Esophagus squamous epithelium (tissue), 5 donors: Measurements from ENCODE around the gene SERPING1. TPM values are rescaled to one million over a fixed set of nuclear protein-coding genes. Genes with fewer than 3 reads are reported as not detected.

Experiments
- DNase-seq: peaks from one replicate; lab custom pipeline; 2025; lab: John Stamatoyannopoulos, UW
- H3K27ac ChIP-seq, 4 donors: fragments of 200-600 bp; sonication (generic); one replicate each; pipeline ENCODE4 v1.5.1; 2016 to 2019; ENCODE audit warnings: mild to moderate bottlenecking in 1 of 4
- H3K27me3 ChIP-seq, 4 donors: fragments of 200-600 bp; sonication (generic); 1 replicate in 3 of 4; 2 replicates in 1 of 4; pipeline versions ENCODE4 v1.5.1 to v1.6.0; 2017 to 2021; ENCODE audit warnings: antibody characterized with exemption in 1 of 4
- H3K36me3 ChIP-seq, 3 donors: fragments of 200-600 bp; sonication (generic); one replicate each; pipeline ENCODE4 v1.5.1; 2016 to 2019
- H3K4me1 ChIP-seq, 3 donors: fragments of 200-600 bp; sonication (generic); one replicate each; pipeline ENCODE4 v1.5.1; 2017 to 2019
- H3K4me3 ChIP-seq, 4 donors: fragments of 200-600 bp; sonication (generic); 1 replicate in 3 of 4; 2 replicates in 1 of 4; pipeline ENCODE4 v1.5.1; 2016 to 2019; ENCODE audit warnings: mild to moderate bottlenecking in 2 of 4, moderate library complexity in 1 of 4
- H3K9me3 ChIP-seq, 3 donors: fragments of 200-600 bp; sonication (generic); one replicate each; pipeline ENCODE4 v1.5.1; 2016 to 2019
- CTCF ChIP-seq, 6 experiments: fragments of 450-650 bp in 4 of 6; fragments of 200-600 bp in 2 of 6; sonication (generic) in 2 of 6; IDR thresholded peaks; one replicate each; pipeline ENCODE4 v1.5.1; 2016 to 2019; ENCODE audit warnings: antibody characterized with exemption in 6 of 6, mild to moderate bottlenecking in 4 of 6, moderate library complexity in 4 of 6
- POLR2A ChIP-seq, 4 donors: fragments of 450-650 bp; IDR thresholded peaks; one replicate each; pipeline ENCODE4 v1.6.1; 2017; ENCODE audit warnings: antibody characterized with exemption in 4 of 4, mild to moderate bottlenecking in 4 of 4, moderate library complexity in 3 of 4
- WGBS, 2 donors: methylation state at CpG; one replicate each; pipeline ENCODE4 v1.1.5; 2018; 5-methylcytosine and 5-hydroxymethylcytosine counted together
- intact Hi-C: fragments of 100-400 bp; cut with DNase I; formaldehyde crosslinking; loops from one replicate; pipeline ENCODE4 v1.15.0; 2022
- total RNA-seq, 4 donors: library from RNA; depleted of rRNA; stranded (reverse); fragments of >200 nt; gene quantifications; one replicate each; pipeline ENCODE4 v1.1.0, GENCODE V29; 2016
- donor health status: DM: yes; HTN: yes; CAD: no.

The SERPING1 gene
- total RNA-seq, 4 donors from 2014 or later, result 9.6 to 376 (median 78.4) TPM

- Histone ChIP-seq H3K27ac (no peak overlapping the region), H3K9me3 (no peaks in the 10 kb centered on the region), H3K4me3 (no peak overlapping the region), H3K4me1 (peaks cover 10 to 21% (median 12%) of the 10 kb centered on the region in 3 donors), H3K36me3 (no peaks in the 10 kb centered on the region), H3K27me3 (peaks cover 0 to 5% (median 0%) of the 10 kb centered on the region in 4 donors)
- TF ChIP-seq CTCF (IDR thresholded peaks at IDR 0.05), result no peak
- no peak for TF ChIP-seq POLR2A (IDR thresholded peaks at IDR 0.05)
- intact Hi-C loops, result loop anchor here (10.0 kb wide), 1 partner anchor 290 kb away; no protein-coding TSS in a partner anchor
- DNase-seq, result no peak
Measured at GRCh38 chr11:57634311-57634710, 36.8 kb downstream of the SERPING1 start.

- intact Hi-C loops, result loop anchor here (10.0 kb wide), 1 partner anchor 290 kb away; no protein-coding TSS in a partner anchor
- H3K4me1 ChIP-seq, result peaks cover 12 to 30% (median 19%) of the 10 kb centered on the region in 3 donors
- peaks cover 0 to 5% (median 0%) of the 10 kb centered on the region in 4 donors for H3K27me3 ChIP-seq
- TF ChIP-seq POLR2A (IDR thresholded peaks at IDR 0.05) (no peak), CTCF (IDR thresholded peaks at IDR 0.05) (no peak)
- WGBS, 2 donors, result 79 to 80% methylated on average over 6 to 8 of the region's 8 CpGs
- H3K9me3 ChIP-seq, result no peaks in the 10 kb centered on the region
- no peak overlapping the region for H3K4me3 ChIP-seq
- H3K27ac ChIP-seq, result no peak overlapping the region
- H3K36me3 ChIP-seq, result no peaks in the 10 kb centered on the region
- no peak for DNase-seq
Measured at GRCh38 chr11:57635246-57635645, 37.8 kb downstream of the SERPING1 start.

GRCh38 chr11:57637626-57638004 lies 40.1 kb downstream of the SERPING1 start:
- H3K27ac ChIP-seq, result peak overlapping the region; percentile 68 to 90 (median 82)
- no peaks in the 10 kb centered on the region for H3K36me3 ChIP-seq
- intact Hi-C loops, result loop anchor here (10.0 kb wide), 1 partner anchor 293 kb away; no protein-coding TSS in a partner anchor
- 0 to 31% methylated on average over 1 to 12 of the region's 18 CpGs for WGBS, 2 donors
- H3K9me3 ChIP-seq, result no peaks in the 10 kb centered on the region
- H3K27me3 ChIP-seq, result peaks cover 0 to 5% (median 0%) of the 10 kb centered on the region in 4 donors
- DNase-seq, result no peak
- H3K4me3 ChIP-seq, result peak overlapping the region; percentile 50 to 90 (median 63)
- peaks cover 12 to 42% (median 20%) of the 10 kb centered on the region in 3 donors for H3K4me1 ChIP-seq
- TF ChIP-seq POLR2A (IDR thresholded peaks at IDR 0.05), result no peak
- no peak for TF ChIP-seq CTCF (IDR thresholded peaks at IDR 0.05)

- Histone ChIP-seq H3K27me3 (peaks cover 0 to 5% (median 0%) of the 10 kb centered on the region in 4 donors), H3K36me3 (no peaks in the 10 kb centered on the region), H3K27ac (peak overlapping the region; percentile 68 to 90 (median 82)), H3K4me1 (peaks cover 12 to 42% (median 20%) of the 10 kb centered on the region in 3 donors), H3K4me3 (peak overlapping the region; percentile 50 to 90 (median 63)), H3K9me3 (no peaks in the 10 kb centered on the region)
- no peak for TF ChIP-seq CTCF (IDR thresholded peaks at IDR 0.05)
- TF ChIP-seq POLR2A (IDR thresholded peaks at IDR 0.05), result no peak
- no peak for DNase-seq
- WGBS, 2 donors, result 1% methylated on average over 17 to 25 of the region's 47 CpGs
- intact Hi-C loops, result loop anchor here (10.0 kb wide), 1 partner anchor 293 kb away; no protein-coding TSS in a partner anchor
Measured at GRCh38 chr11:57638005-57638781, 40.7 kb downstream of the SERPING1 start.

GRCh38 chr11:57638811-57639320 lies 41.4 kb downstream of the SERPING1 start:
- 0 to 3% methylated on average over 8 to 9 of the region's 19 CpGs for WGBS, 2 donors
- peaks cover 0 to 5% (median 0%) of the 10 kb centered on the region in 4 donors for H3K27me3 ChIP-seq
- peak overlapping the region; percentile 68 to 90 (median 82) for H3K27ac ChIP-seq
- no peaks in the 10 kb centered on the region for H3K9me3 ChIP-seq
- no peak for DNase-seq
- peak overlapping the region; percentile 50 to 90 (median 63) for H3K4me3 ChIP-seq
- H3K36me3 ChIP-seq, result no peaks in the 10 kb centered on the region
- H3K4me1 ChIP-seq, result peaks cover 12 to 42% (median 20%) of the 10 kb centered on the region in 3 donors
- intact Hi-C loops, result loop anchor here (10.0 kb wide), 1 partner anchor 294 kb away; no protein-coding TSS in a partner anchor
- no peak for TF ChIP-seq CTCF (IDR thresholded peaks at IDR 0.05)
- TF ChIP-seq POLR2A (IDR thresholded peaks at IDR 0.05), result no peak
